H1 (cell line): Measurements from ENCODE around the gene CYLD. TPM values are rescaled to one million over a fixed set of nuclear protein-coding genes. Genes with fewer than 3 reads are reported as not detected.

Experiments
- CTCF ChIA-PET: fragments of 300-600 bp; sonication (Branson Sonifier 250); formaldehyde crosslinking; loops from one replicate; lab custom pipeline; 2021; ENCODE audit not compliant: partially characterized antibody; lab: Charles Lee
- POLR2A ChIA-PET: fragments of 300-600 bp; sonication (Branson Sonifier 250); formaldehyde crosslinking; loops from one replicate; lab custom pipeline; 2021; ENCODE audit warnings: inconsistent platforms; ENCODE audit not compliant: partially characterized antibody; lab: Charles Lee
- DNase-seq, 2 experiments: peaks; one replicate each; pipeline versions ENCODE4 v3.0.0 to v3.0.0-alpha.2; 2010 to 2022; ENCODE audit warnings: low spot score in 2 of 2, low read depth in 1 of 2, mixed read lengths in 1 of 2
- FAIRE-seq: peaks from 2 replicates; lab custom pipeline; 2011; peaks lifted over from hg19 to GRCh38; lab: Jason Lieb, UNC
- H2AFZ ChIP-seq: 2 replicates; pipeline ENCODE4 v1.8.1; 2012; ENCODE audit warnings: low read length, inconsistent platforms
- H2AK5ac ChIP-seq: 2 replicates; pipeline ENCODE4 v1.6.1; 2013; ENCODE audit warnings: low read depth, low read length
- H2BK120ac ChIP-seq: replicated peaks from 2 replicates; pipeline ENCODE3; 2013; ENCODE audit warnings: low read depth, low read length, inconsistent platforms
- H2BK12ac ChIP-seq: 2 replicates; pipeline ENCODE4 v1.6.1; 2013; ENCODE audit warnings: low read depth, low read length
- H2BK15ac ChIP-seq: 2 replicates; pipeline ENCODE4 v1.6.1; 2013; ENCODE audit warnings: low read length
- H2BK20ac ChIP-seq: 2 replicates; pipeline ENCODE4 v1.6.1; 2013; ENCODE audit warnings: low read length
- H2BK5ac ChIP-seq: 2 replicates; pipeline ENCODE4 v1.6.1; 2013; ENCODE audit warnings: low read depth, low read length
- H3K14ac ChIP-seq: 2 replicates; pipeline ENCODE4 v1.6.1; 2013; ENCODE audit warnings: inconsistent platforms; ENCODE audit not compliant: insufficient read length
- H3K18ac ChIP-seq: 2 replicates; pipeline ENCODE4 v1.6.1; 2013; ENCODE audit warnings: low read length; ENCODE audit errors: extremely low read depth
- H3K23ac ChIP-seq: 2 replicates; pipeline ENCODE4 v1.6.1; 2013; ENCODE audit warnings: inconsistent platforms; ENCODE audit not compliant: insufficient read length
- H3K23me2 ChIP-seq: 2 replicates; pipeline ENCODE4 v1.6.1; 2013; ENCODE audit warnings: low read depth, low read length
- H3K27ac ChIP-seq: 2 replicates; pipeline ENCODE4 v1.6.1; 2011; ENCODE audit warnings: low read depth, low read length, inconsistent platforms
- H3K27me3 ChIP-seq, 4 experiments: replicated peaks in 1 of 4; 1 replicate in 1 of 4; 2 replicates in 3 of 4; pipeline versions ENCODE4 v1.6.1 to v1.8.1; 2011 to 2013; ENCODE audit warnings: low read length in 3 of 4, mild to moderate bottlenecking in 3 of 4, inconsistent platforms in 2 of 4, mixed read lengths in 2 of 4, moderate library complexity in 1 of 4; ENCODE audit not compliant: control insufficient read depth in 3 of 4, insufficient read depth in 3 of 4; ENCODE audit errors: extremely low read depth in 1 of 4
- H3K36me3 ChIP-seq, 4 experiments: 2 replicates each; pipeline versions ENCODE4 v1.6.1 to v1.8.1; 2011 to 2013; ENCODE audit warnings: mild to moderate bottlenecking in 4 of 4, low read length in 3 of 4, moderate library complexity in 2 of 4, control low read depth in 1 of 4, inconsistent platforms in 1 of 4; ENCODE audit not compliant: insufficient read depth in 4 of 4, control insufficient read depth in 2 of 4
- H3K4ac ChIP-seq: replicated peaks from 2 replicates; pipeline ENCODE3; 2013; ENCODE audit warnings: low read length, low read depth, mixed read lengths, inconsistent platforms; ENCODE audit not compliant: insufficient read length
- H3K4me1 ChIP-seq, 4 experiments: replicated peaks in 1 of 4; 1 replicate in 1 of 4; 2 replicates in 3 of 4; pipeline versions ENCODE4 v1.6.1 to v1.8.1; 2011 to 2013; ENCODE audit warnings: low read length in 3 of 4, inconsistent platforms in 2 of 4, mixed read lengths in 1 of 4; ENCODE audit not compliant: insufficient read depth in 4 of 4, control insufficient read depth in 3 of 4
- H3K4me2 ChIP-seq, 2 experiments: 2 replicates each; pipeline versions ENCODE4 v1.6.1 to v1.8.1; 2011 to 2013; ENCODE audit warnings: low read depth in 2 of 2, low read length in 2 of 2, control low read depth in 1 of 2, inconsistent platforms in 1 of 2, mild to moderate bottlenecking in 1 of 2; ENCODE audit not compliant: insufficient read depth in 1 of 2
- H3K4me3 ChIP-seq, 4 experiments: fragments of 200-600, 300-600 bp in 1 of 4; sonication (generic), shearing (Covaris generic), sonication (Bioruptor Twin) in 1 of 4; 2 replicates each; pipeline versions ENCODE4 v1.5.1 to v1.8.1; 2011 to 2016; ENCODE audit warnings: low read length in 4 of 4, low read depth in 3 of 4, control low read depth in 2 of 4, inconsistent platforms in 2 of 4, mild to moderate bottlenecking in 2 of 4, mixed read lengths in 1 of 4, moderate library complexity in 1 of 4; ENCODE audit not compliant: insufficient read depth in 2 of 4; ENCODE audit errors: extremely low read depth in 1 of 4
- H3K56ac ChIP-seq: replicated peaks from 2 replicates; pipeline ENCODE3; 2013; ENCODE audit warnings: low read depth, mild to moderate bottlenecking, mixed read lengths, low read length, inconsistent platforms; ENCODE audit not compliant: insufficient read length
- H3K79me1 ChIP-seq: 2 replicates; pipeline ENCODE4 v1.6.1; 2013; ENCODE audit warnings: low read depth, low read length, control low read depth
- H3K79me2 ChIP-seq, 2 experiments: 2 replicates each; pipeline versions ENCODE4 v1.6.1 to v1.8.1; 2012 to 2013; ENCODE audit warnings: low read length in 2 of 2, mild to moderate bottlenecking in 2 of 2, inconsistent platforms in 1 of 2; ENCODE audit not compliant: insufficient read depth in 2 of 2, control insufficient read depth in 1 of 2
- H3K9ac ChIP-seq, 4 experiments: replicated peaks in 1 of 4; 1 replicate in 1 of 4; 2 replicates in 3 of 4; pipeline versions ENCODE4 v1.6.1 to v1.8.1; 2011 to 2013; ENCODE audit warnings: low read depth in 3 of 4, low read length in 3 of 4, control low read depth in 2 of 4, mild to moderate bottlenecking in 2 of 4, moderate library complexity in 2 of 4, inconsistent platforms in 1 of 4; ENCODE audit errors: extremely low read depth in 1 of 4
- H3K9me3 ChIP-seq, 2 experiments: 2 replicates each; pipeline versions ENCODE4 v1.6.1 to v1.8.1; 2012 to 2013; ENCODE audit warnings: mild to moderate bottlenecking in 2 of 2, moderate library complexity in 2 of 2, control low read depth in 1 of 2, inconsistent platforms in 1 of 2, low read depth in 1 of 2, low read length in 1 of 2, mixed read lengths in 1 of 2; ENCODE audit not compliant: insufficient read depth in 2 of 2
- H4K20me1 ChIP-seq, 2 experiments: replicated peaks in 1 of 2; 2 replicates each; pipeline versions ENCODE3 to v1.8.1; 2011 to 2013; ENCODE audit warnings: inconsistent platforms in 2 of 2, low read length in 2 of 2, mild to moderate bottlenecking in 1 of 2; ENCODE audit not compliant: insufficient read depth in 2 of 2, control insufficient read depth in 1 of 2
- H4K5ac ChIP-seq: 2 replicates; pipeline ENCODE4 v1.6.1; 2013; ENCODE audit warnings: low read length, low read depth, mixed read lengths, inconsistent platforms; ENCODE audit not compliant: insufficient read length
- H4K8ac ChIP-seq: 2 replicates; pipeline ENCODE4 v1.8.0; 2013; ENCODE audit warnings: mild to moderate bottlenecking, moderate library complexity, low read length, inconsistent platforms; ENCODE audit not compliant: insufficient read depth; ENCODE audit errors: extremely low read depth
- H4K91ac ChIP-seq: replicated peaks from 2 replicates; pipeline ENCODE3; 2013; ENCODE audit warnings: low read length, mixed read lengths, inconsistent platforms; ENCODE audit not compliant: insufficient read length
- BACH1 ChIP-seq: IDR thresholded peaks from 2 replicates; pipeline ENCODE4 v1.6.1; 2012; ENCODE audit warnings: low read length, improper control_type of control experiment
- CBX8 ChIP-seq: fragments of 300-800, 300-1000 bp; sonication (generic); IDR thresholded peaks from 2 replicates; pipeline ENCODE4 v1.7.1; 2016; ENCODE audit warnings: low read depth, low read length, borderline replicate concordance
- CHD1 ChIP-seq: IDR thresholded peaks from 2 replicates; pipeline ENCODE4 v1.6.1; 2012; ENCODE audit warnings: low read depth, low read length, improper control_type of control experiment
- EZH2 ChIP-seq: fragments of 200-600 bp; sonication (generic); IDR thresholded peaks from 2 replicates; pipeline ENCODE4 v1.7.1; 2012; ENCODE audit warnings: low read depth, mild to moderate bottlenecking, moderate library complexity, low read length, inconsistent platforms; ENCODE audit not compliant: severe bottlenecking
- HDAC6 ChIP-seq: IDR thresholded peaks from one replicate; pipeline ENCODE4 v1.7.1; 2012; ENCODE audit warnings: low read depth, mild to moderate bottlenecking, inconsistent platforms, low read length, moderate library complexity
- KDM5A ChIP-seq: fragments of 200-600 bp; IDR thresholded peaks from 2 replicates; pipeline ENCODE4 v1.7.1; 2012; ENCODE audit warnings: mild to moderate bottlenecking, low read length, inconsistent platforms, mixed read lengths
- POLR2A ChIP-seq, 2 experiments: IDR thresholded peaks; 1 replicate in 1 of 2; 2 replicates in 1 of 2; pipeline ENCODE4 v1.6.1; 2011; ENCODE audit warnings: low read depth in 2 of 2, low read length in 2 of 2, mild to moderate bottlenecking in 2 of 2; ENCODE audit errors: control extremely low read depth in 1 of 2
- POLR2AphosphoS5 ChIP-seq: IDR thresholded peaks from 2 replicates; pipeline ENCODE4 v1.6.1; 2011; ENCODE audit warnings: low read depth, low read length
- RAD21 ChIP-seq, 2 experiments: IDR thresholded peaks in 1 of 2; conservative IDR thresholded peaks in 1 of 2; 2 replicates each; pipeline ENCODE4 v1.6.1; 2011; ENCODE audit warnings: low read depth in 2 of 2, low read length in 2 of 2, improper control_type of control experiment in 1 of 2, inconsistent platforms in 1 of 2, mild to moderate bottlenecking in 1 of 2, moderate library complexity in 1 of 2
- RBBP5 ChIP-seq: IDR thresholded peaks from 2 replicates; pipeline ENCODE4 v1.7.1; 2012; ENCODE audit warnings: low read depth, mild to moderate bottlenecking, inconsistent platforms, low read length, moderate library complexity, borderline replicate concordance
- SIX5 ChIP-seq: IDR thresholded peaks from 2 replicates; pipeline ENCODE4 v1.6.1; 2011; ENCODE audit warnings: mild to moderate bottlenecking, low read depth, low read length
- SP1 ChIP-seq: IDR thresholded peaks from 2 replicates; pipeline ENCODE4 v1.6.1; 2011; ENCODE audit warnings: low read depth, low read length
- WGBS, 2 experiments: shearing (Covaris generic) in 1 of 2; methylation state at CpG; one replicate each; pipeline versions ENCODE4 v1.1.6 to v1.1.7; 2013 to 2015; ENCODE audit warnings: low lambda C conversion rate in 2 of 2, mixed read lengths in 2 of 2, inconsistent platforms in 1 of 2, low coverage in 1 of 2, missing lambda C conversion rate in 1 of 2; ENCODE audit not compliant: insufficient replicate concordance in 2 of 2, insufficient coverage in 1 of 2, insufficient read length in 1 of 2; ENCODE audit errors: extremely low coverage in 1 of 2, missing lambda C conversion rate in 1 of 2; 5-methylcytosine and 5-hydroxymethylcytosine counted together
- polyA plus RNA-seq, 7 experiments: library from polyadenylated mRNA; depleted of rRNA in 3 of 7; stranded (reverse) in 5 of 7; unstranded in 2 of 7; fragments of >200 nt in 5 of 7; fragments of 200-250 nt in 2 of 7; gene quantifications; 1 replicate in 5 of 7; 2 replicates in 1 of 7; 4 replicates in 1 of 7; pipeline versions ENCODE4 v1.2.1 to v1.2.3, GENCODE V29; 2011 to 2013; ENCODE audit warnings: missing spikeins in 2 of 7, mixed read lengths in 2 of 7
- total RNA-seq: library from RNA; stranded (reverse); fragmentation: NEBNext Ultra II Directional; extraction: Animal tissue kit (Norgen Biotek cat#: 25700); gene quantifications from 2 replicates; pipeline ENCODE4 v1.2.1, GENCODE V29; 2021

Gene CYLD
- total and polyA plus RNA-seq, 2 of the 8 experiments (the other 6 are each of a cell fraction or from before 2014, with no cell fraction given) = 3.7 to 18.8 TPM

DNA sequence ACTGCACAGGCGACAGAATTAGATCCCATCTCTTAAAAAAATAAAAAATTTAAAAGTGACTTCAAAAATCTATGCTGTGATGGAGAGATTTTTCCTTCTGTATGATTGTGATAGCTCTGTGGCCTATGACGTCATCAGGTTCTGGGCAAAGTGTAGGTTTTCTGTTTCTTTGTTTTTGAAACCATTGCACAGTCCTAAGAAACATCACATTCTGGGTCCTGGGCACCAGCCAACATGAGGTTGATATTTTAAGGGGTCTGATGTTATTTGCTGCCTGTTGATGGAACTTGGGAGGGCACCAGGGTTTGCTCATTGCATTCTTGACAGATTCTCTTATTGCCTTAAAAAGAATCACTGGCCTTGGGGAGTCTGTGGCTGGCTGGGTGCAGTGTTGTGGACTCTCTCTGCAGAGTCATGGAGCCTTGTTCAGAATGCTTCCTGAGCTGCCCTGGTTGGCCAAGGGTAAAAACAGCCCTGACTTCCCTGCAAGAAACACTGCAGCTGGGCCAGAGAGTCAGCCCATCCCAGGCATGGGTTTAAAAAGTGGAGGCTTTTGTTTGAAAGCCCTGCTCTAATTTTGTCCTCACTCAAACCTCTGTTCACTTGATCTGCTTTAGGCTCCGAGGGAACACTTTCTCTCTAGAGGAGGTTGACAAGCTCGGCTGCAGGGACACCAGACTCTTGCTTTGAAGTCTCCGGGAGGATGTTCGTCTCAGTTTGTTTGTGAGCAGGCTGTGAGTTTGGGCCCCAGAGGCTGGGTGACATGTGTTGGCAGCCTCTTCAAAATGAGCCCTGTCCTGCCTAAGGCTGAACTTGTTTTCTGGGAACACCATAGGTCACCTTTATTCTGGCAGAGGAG, 10.5 kb upstream of the CYLD start:
- Histone ChIP-seq H3K56ac (no peak overlapping the region), H2BK20ac (no peak overlapping the region), H3K18ac (no peak overlapping the region), H3K23ac (no peak overlapping the region), H3K9me3 (no peaks in the 10 kb centered on the region), H3K23me2 (no peaks in the 10 kb centered on the region), H2BK120ac (no peak overlapping the region), H3K36me3 (no peaks in the 10 kb centered on the region), H3K27me3 (no peaks in the 10 kb centered on the region; a peak in 1 of 7 replicates), H2BK5ac (no peak overlapping the region), H2BK15ac (no peak overlapping the region), H4K20me1 (no peaks in the 10 kb centered on the region), H3K4me3 (no peak overlapping the region), H3K14ac (no peak overlapping the region), H3K4me2 (no peak overlapping the region), H2AK5ac (no peak overlapping the region), H4K91ac (no peak overlapping the region), H3K27ac (no peak overlapping the region), H3K4ac (no peak overlapping the region), H4K5ac (no peak overlapping the region), H2BK12ac (no peak overlapping the region), H3K4me1 (no peaks in the 10 kb centered on the region), H3K9ac (no peak overlapping the region), H4K8ac (no peak overlapping the region), H3K79me1 (no peaks in the 10 kb centered on the region), H2AFZ (no peak overlapping the region), H3K79me2 (no peaks in the 10 kb centered on the region)
- no peak for DNase-seq
- POLR2A ChIA-PET = interaction anchor here (1.7 kb wide), 1 partner anchor 13 kb away, joined by 4 read pairs; no protein-coding TSS in a partner anchor
- FAIRE-seq = no peak
- CTCF ChIA-PET = interaction anchor here (1.2 to 3.5 kb wide), 3 partner anchors 12 to 66 kb away, joined by 4 to 17 read pairs (median 5); no protein-coding TSS in a partner anchor
- WGBS, 2 experiments = 84% methylated on average over 6 of the region's 6 CpGs; no CpG with 5 or more reads in 1 of the 2 experiments
- TF ChIP-seq POLR2AphosphoS5 = no peak
- no peak for TF ChIP-seq BACH1
- no peak for TF ChIP-seq POLR2A (IDR thresholded peaks at IDR 0.05; ENCODE audit: control extremely low read depth in 1 of 2, low read depth in 2 of 2, low read length in 2 of 2)
- TF ChIP-seq SIX5 = no peak
- no peak for TF ChIP-seq KDM5A
- TF ChIP-seq RAD21 (IDR thresholded peaks at IDR 0.05 in 1 of 2, conservative IDR thresholded peaks at IDR 0.05 in 1 of 2; ENCODE audit: low read depth in 2 of 2, low read length in 2 of 2) = no peak
- no peak for TF ChIP-seq HDAC6
- TF ChIP-seq EZH2 = no peak
- TF ChIP-seq CBX8 = no peak
- no peak for TF ChIP-seq RBBP5
- no peak for TF ChIP-seq SP1
- no peak for TF ChIP-seq CHD1
